Calu3 (cell line): Measurements from ENCODE around the gene SPCS3. TPM values are rescaled to one million over a fixed set of nuclear protein-coding genes. Genes with fewer than 3 reads are reported as not detected.
"Not testable (repeated sequence)": the region's sequence is repeated elsewhere in the genome, so short reads cannot be mapped to it uniquely, and the experiment has no call there.

Experiments
- BruUV-seq: library from RNA; stranded (reverse); fragments of 400-500 nt; replicated peaks from 2 replicates; lab custom pipeline; 2021; lab: Mats Ljungman, UMichigan
- CTCF ChIA-PET: fragments of 300-600 bp; sonication (Branson Sonifier 250); formaldehyde crosslinking; loops from one replicate; lab custom pipeline; 2022; ENCODE audit warnings: antibody characterized with exemption; lab: Charles Lee
- DNase-seq: peaks from one replicate; pipeline ENCODE4 v3.0.0; 2022
- H3K27ac Mint-ChIP-seq: one replicate; pipeline ENCODE4 v1.8.0; 2022; ENCODE audit warnings: mixed read lengths; ENCODE audit not compliant: unreplicated experiment
- H3K27me3 Mint-ChIP-seq: one replicate; pipeline ENCODE4 v1.8.0; 2022; ENCODE audit warnings: mixed read lengths; ENCODE audit not compliant: unreplicated experiment
- H3K36me3 Mint-ChIP-seq: one replicate; pipeline ENCODE4 v1.8.0; 2022; ENCODE audit warnings: mild to moderate bottlenecking, moderate library complexity, mixed read lengths; ENCODE audit not compliant: insufficient read depth, unreplicated experiment
- H3K4me1 Mint-ChIP-seq: one replicate; pipeline ENCODE4 v1.8.0; 2022; ENCODE audit warnings: mild to moderate bottlenecking, low read depth, mixed read lengths; ENCODE audit not compliant: unreplicated experiment
- H3K4me3 Mint-ChIP-seq: one replicate; pipeline ENCODE4 v1.8.0; 2022; ENCODE audit warnings: mild to moderate bottlenecking, low read depth, moderate library complexity, mixed read lengths; ENCODE audit not compliant: unreplicated experiment
- H3K9me3 Mint-ChIP-seq: one replicate; pipeline ENCODE4 v1.8.0; 2022; ENCODE audit warnings: low read depth, mixed read lengths; ENCODE audit not compliant: unreplicated experiment
- intact Hi-C: fragments of 100-400 bp; cut with micrococcal nuclease; formaldehyde crosslinking; loops from one replicate; pipeline ENCODE4 v1.10.0; 2022; ENCODE audit not compliant: unreplicated experiment
- total RNA-seq: library from RNA; stranded (reverse); gene quantifications from 2 replicates; pipeline ENCODE4 v1.2.3, GENCODE V29; 2022
- TF ChIP-seq, protein P1 (sequence below): fragments of 200-600 bp; IDR thresholded peaks from one replicate; pipeline ENCODE4 v1.8.0; 2022; ENCODE audit warnings: antibody characterized with exemption; ENCODE audit not compliant: unreplicated experiment

SPCS3 gene
- total RNA-seq, 1 experiment from 2014 or later, result 94.6 TPM

- Mint-ChIP-seq H3K27me3 (no peaks in the 10 kb centered on the region), H3K4me1 (no peaks in the 10 kb centered on the region), H3K9me3 (no peaks in the 10 kb centered on the region), H3K4me3 (no peak overlapping the region), H3K36me3 (no peaks in the 10 kb centered on the region), H3K27ac (no peak overlapping the region)
- CTCF ChIA-PET, result interaction anchor here (0.6 kb wide), 1 partner anchor 40 kb away, joined by 3 read pairs; no protein-coding TSS in a partner anchor
- no TSS peak for BruUV-seq
- DNase-seq, result no peak
- TF ChIP-seq, protein P1, sequence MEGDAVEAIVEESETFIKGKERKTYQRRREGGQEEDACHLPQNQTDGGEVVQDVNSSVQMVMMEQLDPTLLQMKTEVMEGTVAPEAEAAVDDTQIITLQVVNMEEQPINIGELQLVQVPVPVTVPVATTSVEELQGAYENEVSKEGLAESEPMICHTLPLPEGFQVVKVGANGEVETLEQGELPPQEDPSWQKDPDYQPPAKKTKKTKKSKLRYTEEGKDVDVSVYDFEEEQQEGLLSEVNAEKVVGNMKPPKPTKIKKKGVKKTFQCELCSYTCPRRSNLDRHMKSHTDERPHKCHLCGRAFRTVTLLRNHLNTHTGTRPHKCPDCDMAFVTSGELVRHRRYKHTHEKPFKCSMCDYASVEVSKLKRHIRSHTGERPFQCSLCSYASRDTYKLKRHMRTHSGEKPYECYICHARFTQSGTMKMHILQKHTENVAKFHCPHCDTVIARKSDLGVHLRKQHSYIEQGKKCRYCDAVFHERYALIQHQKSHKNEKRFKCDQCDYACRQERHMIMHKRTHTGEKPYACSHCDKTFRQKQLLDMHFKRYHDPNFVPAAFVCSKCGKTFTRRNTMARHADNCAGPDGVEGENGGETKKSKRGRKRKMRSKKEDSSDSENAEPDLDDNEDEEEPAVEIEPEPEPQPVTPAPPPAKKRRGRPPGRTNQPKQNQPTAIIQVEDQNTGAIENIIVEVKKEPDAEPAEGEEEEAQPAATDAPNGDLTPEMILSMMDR, result no peak
- intact Hi-C loops, result no loop called here
Observed at GRCh38 chr4:176290520-176290919, 29.2 kb upstream of the SPCS3 start.

DNA sequence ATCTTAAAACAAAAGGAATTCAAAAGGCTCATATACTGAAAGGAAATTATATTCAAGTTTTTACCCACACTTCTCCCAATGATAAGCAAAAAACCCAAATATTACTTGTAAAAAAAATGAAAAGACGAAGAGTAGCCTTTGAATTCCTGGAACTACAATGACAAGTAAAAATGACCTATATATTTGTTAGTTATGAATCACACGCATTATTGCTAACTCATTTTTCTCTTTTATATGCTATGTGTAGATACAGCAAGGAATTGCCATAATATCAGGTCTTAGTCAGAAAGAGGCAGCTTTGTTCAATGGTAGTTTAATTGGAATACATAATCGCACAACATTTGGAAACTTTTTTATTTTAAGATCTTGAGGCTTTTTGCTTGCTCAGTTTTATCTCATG, 28.0 kb upstream of the SPCS3 start:
- Mint-ChIP-seq H3K27ac (no peak overlapping the region), H3K27me3 (no peaks in the 10 kb centered on the region), H3K4me3 (no peak overlapping the region), H3K36me3 (no peaks in the 10 kb centered on the region), H3K9me3 (no peaks in the 10 kb centered on the region), H3K4me1 (no peaks in the 10 kb centered on the region)
- TF ChIP-seq, protein P1, result no peak
- intact Hi-C loops, result no loop called here
- CTCF ChIA-PET, result no interaction called here
- BruUV-seq, result no TSS peak
- no peak for DNase-seq

DNA sequence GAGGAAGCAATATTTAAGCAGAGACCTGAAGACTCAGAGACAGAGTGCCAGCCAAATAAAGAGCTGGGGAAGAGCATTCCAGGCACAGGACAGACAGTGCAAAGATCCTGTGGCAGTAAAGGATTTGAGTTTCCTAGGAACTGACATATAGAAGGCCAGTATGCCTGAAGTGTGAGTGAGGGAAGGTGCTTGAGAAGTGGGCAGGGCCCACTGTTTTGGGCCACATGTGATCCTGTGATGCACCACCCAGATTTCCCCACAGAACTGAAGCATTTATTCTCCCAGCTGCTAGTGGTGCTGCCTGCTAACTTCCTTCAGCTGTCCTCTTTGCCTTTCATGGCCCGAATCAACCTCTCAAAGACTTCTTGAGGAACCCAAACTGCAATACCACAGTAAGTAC, 26.8 kb upstream of the SPCS3 start:
- no peak overlapping the region for H3K27ac Mint-ChIP-seq
- BruUV-seq, result no TSS peak
- H3K4me3 Mint-ChIP-seq, result no peak overlapping the region
- H3K9me3 Mint-ChIP-seq, result no peaks in the 10 kb centered on the region
- H3K36me3 Mint-ChIP-seq, result no peaks in the 10 kb centered on the region
- intact Hi-C loops, result no loop called here
- H3K27me3 Mint-ChIP-seq, result no peaks in the 10 kb centered on the region
- CTCF ChIA-PET, result no interaction called here
- TF ChIP-seq, protein P1, result no peak
- no peaks in the 10 kb centered on the region for H3K4me1 Mint-ChIP-seq
- no peak for DNase-seq

GRCh38 chr4:176293660-176294059, 26.1 kb upstream of the SPCS3 start:
- Mint-ChIP-seq H3K4me3 (no peak overlapping the region), H3K9me3 (no peaks in the 10 kb centered on the region), H3K27me3 (no peaks in the 10 kb centered on the region), H3K4me1 (no peaks in the 10 kb centered on the region), H3K27ac (no peak overlapping the region), H3K36me3 (no peaks in the 10 kb centered on the region)
- CTCF ChIA-PET, result no interaction called here
- TF ChIP-seq, protein P1, result no peak
- BruUV-seq, result no TSS peak
- no peak for DNase-seq
- intact Hi-C loops, result no loop called here

- H3K27ac Mint-ChIP-seq, BruUV-seq, H3K9me3 Mint-ChIP-seq, H3K4me1 Mint-ChIP-seq, CTCF ChIA-PET, H3K27me3 Mint-ChIP-seq, H3K36me3 Mint-ChIP-seq, intact Hi-C loops, H3K4me3 Mint-ChIP-seq, DNase-seq: not testable (repeated sequence)
Observed at GRCh38 chr4:176295907-176296306, 23.9 kb upstream of the SPCS3 start.
